GDM1 (cell line): Measurements from ENCODE around the gene MAGEE1.

Source experiments
- DNase-seq: peaks from one replicate; lab custom pipeline; 2025; lab: John Stamatoyannopoulos, UW

MAGEE1 gene

GRCh38 chrX:76427560-76428242, at the start of gene MAGEE1:
MAGEE1 (plus strand) TSS chrX:76427710; CDS start chrX:76427931, 221 bp downstream.
- DNase-seq, result peak; percentile 44

- DNase-seq, result no peak
These were observed 28.5 kb upstream of the MAGEE1 start for GRCh38 chrX:76398970-76399369.

GRCh38 chrX:76407795-76408194, 19.7 kb upstream of the MAGEE1 start:
- DNase-seq, result no peak

GRCh38 chrX:76420237-76420636, 7.3 kb upstream of the MAGEE1 start:
- DNase-seq, result no peak

DNA sequence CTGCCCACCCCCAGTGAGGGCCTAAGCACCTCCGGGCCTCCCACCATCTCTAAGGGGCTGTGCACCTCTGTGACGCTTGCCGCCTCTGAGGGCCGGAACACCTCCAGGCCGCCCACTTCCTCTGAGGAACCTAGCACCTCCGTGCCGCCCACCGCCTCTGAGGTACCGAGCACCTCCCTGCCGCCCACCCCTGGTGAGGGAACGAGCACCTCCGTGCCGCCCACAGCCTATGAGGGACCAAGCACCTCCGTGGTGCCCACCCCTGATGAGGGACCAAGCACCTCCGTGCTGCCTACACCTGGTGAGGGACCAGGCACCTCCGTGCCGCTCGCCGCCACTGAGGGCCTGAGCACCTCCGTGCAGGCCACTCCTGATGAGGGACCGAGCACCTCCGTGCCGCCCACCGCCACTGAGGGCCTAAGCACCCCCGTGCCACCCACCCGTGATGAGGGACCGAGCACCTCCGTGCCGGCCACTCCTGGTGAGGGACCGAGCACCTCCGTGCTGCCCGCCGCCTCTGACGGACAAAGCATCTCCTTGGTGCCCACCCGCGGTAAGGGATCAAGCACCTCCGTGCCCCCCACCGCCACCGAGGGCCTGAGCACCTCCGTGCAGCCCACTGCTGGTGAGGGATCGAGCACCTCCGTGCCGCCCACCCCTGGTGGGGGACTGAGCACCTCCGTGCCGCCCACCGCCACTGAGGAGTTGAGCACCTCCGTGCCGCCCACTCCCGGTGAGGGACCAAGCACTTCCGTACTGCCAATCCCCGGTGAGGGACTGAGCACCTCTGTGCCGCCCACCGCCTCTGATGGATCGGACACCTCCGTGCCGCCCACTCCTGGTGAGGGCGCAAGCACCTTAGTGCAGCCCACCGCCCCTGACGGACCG, 977 bp downstream of the MAGEE1 start:
- no peak for DNase-seq

GRCh38 chrX:76433219-76433618, 5.7 kb downstream of the MAGEE1 start:
- no peak for DNase-seq

DNA sequence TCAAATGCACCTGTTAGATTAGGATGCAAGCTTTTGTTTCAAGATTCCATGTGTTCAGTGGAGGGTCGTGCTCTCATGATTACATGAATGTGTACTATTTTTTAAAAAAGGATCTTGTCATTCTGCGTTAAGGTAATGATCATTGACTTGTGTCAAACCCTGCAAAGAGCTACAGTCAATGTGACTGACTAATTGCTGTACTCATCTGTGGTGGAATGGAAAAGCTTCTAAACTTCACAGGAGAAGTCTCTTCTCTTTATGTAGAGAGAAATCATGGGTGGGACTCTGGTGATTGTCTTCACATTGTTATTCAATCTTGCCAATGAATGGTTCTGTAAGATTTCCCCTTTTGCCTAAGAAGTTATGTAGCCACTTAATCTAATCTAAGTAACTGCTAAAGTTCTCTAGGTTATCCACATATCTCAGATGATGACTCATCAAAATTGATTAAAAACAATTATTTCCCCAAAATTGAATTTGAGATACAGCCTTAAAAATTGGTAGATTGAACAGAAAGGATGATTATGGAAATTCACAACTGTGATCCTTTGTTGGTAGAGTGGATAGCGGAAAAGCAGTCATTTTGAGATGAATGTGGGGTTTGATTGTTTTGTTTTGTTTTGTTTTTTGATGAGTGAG, 6.7 kb downstream of the MAGEE1 start:
- no peak for DNase-seq

DNA sequence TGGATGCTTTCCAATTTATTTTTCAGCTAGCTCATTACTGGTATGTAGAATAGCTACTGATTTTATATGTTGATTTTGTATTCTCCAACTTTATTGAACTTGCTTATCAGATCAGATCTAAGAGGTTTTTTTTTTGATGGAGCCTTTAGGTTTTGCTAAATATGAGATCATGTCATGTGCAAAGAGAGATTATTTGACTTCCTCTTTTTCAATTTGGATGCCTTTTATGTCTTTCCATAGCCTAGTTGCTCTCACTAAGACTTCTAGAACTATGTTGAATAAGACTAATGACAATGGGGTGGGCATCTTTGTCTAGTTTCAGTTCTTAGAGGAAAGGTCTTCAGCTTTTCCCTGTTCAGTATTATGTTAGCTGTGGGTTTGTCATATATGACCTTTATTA, 11.7 kb downstream of the MAGEE1 start:
- no peak for DNase-seq

GRCh38 chrX:76453737-76454406, 26.4 kb downstream of the MAGEE1 start:
- DNase-seq, result no peak

DNA sequence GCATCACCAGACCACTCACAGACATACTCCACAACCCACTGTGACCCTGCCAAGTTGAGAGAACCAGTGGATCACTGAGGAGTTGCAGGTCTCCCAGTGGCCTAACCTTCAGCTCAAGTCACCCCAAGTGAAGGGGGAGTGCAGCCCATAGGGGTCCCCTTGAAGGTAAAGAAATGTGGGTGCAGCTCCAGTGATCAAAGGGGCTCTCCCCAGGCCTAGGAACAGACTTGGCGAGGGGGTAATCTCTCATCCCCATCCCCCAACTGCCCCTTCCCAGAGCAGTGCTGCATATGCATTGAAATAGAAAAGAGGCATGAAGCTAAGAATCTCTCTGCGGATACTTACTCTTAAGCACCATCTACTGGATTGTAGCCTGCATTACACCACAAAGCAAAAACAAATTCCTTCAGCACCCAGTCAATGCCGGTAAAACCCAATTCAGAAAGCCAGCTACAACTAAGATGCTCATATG, 27.0 kb downstream of the MAGEE1 start:
- DNase-seq, result no peak

DNA sequence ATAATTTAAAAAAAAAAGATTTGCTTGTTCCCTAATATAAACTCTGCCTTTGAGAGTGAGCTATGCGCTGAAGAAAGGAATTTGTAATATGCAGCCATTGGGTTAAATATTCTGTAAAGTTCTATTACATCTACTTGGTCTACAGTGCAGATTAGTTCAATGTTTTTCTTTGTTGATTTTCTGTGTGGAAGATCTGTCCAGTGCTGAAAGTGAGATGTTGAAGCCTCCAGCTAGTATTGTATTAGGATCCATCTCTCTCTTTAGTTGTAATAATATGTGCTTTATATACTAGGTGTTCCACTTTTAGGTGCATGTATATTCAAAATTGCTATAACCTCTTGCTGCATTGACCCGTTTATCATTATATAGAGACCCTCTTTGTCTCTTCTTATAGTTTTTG, 49.8 kb downstream of the MAGEE1 start:
- DNase-seq, result no peak
